Measurements from ENCODE around the gene DDX23. TPM values are rescaled to one million over a fixed set of nuclear protein-coding genes. Genes with fewer than 3 reads are reported as not detected.

The DDX23 gene
- total and polyA plus RNA-seq, 4 donors: 36.6 to 86.7 (median 61.7) TPM

DNA sequence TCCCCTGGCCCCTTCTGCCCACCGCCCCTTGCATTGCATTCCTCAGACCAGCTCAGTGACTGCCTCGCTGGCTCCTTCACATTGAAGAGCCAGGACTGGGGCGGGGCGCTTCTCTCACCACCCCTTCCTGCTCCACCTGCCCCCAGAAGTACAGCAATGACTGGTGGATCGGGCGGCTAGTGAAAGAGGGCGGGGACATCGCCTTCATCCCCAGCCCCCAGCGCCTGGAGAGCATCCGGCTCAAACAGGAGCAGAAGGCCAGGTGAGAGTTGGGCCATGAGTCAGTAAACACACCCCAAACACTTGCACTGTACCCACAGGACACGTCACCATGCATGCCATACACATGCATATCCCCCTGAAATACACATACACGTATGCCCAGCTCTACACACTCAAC, 27.9 kb downstream of the DDX23 start:
- Histone ChIP-seq H3K4me1 (ENCODE audit: control insufficient read depth in 5 of 5, insufficient read depth in 5 of 5, low read length in 5 of 5) (peaks cover 0 to 15% (median 0%) of the 10 kb centered on the region in 5 donors), H3K27me3 (ENCODE audit: control insufficient read depth in 3 of 3, insufficient read depth in 3 of 3, low read length in 2 of 3) (no peaks in the 10 kb centered on the region), H3K27ac (ENCODE audit: low read depth in 1 of 2, low read length in 1 of 2) (no peak overlapping the region), H3K4me3 (no peak overlapping the region), H3K9ac (ENCODE audit: insufficient read depth in 1 of 2, low read length in 2 of 2) (no peak overlapping the region), H3K9me3 (ENCODE audit: control insufficient read depth in 4 of 4, insufficient read depth in 3 of 4, low read length in 3 of 4) (no peaks in the 10 kb centered on the region), H3K36me3 (ENCODE audit: control insufficient read depth in 4 of 4, insufficient read depth in 4 of 4, low read length in 4 of 4) (peaks cover 0 to 21% (median 6%) of the 10 kb centered on the region in 4 donors)
- TF ChIP-seq, protein P1, sequence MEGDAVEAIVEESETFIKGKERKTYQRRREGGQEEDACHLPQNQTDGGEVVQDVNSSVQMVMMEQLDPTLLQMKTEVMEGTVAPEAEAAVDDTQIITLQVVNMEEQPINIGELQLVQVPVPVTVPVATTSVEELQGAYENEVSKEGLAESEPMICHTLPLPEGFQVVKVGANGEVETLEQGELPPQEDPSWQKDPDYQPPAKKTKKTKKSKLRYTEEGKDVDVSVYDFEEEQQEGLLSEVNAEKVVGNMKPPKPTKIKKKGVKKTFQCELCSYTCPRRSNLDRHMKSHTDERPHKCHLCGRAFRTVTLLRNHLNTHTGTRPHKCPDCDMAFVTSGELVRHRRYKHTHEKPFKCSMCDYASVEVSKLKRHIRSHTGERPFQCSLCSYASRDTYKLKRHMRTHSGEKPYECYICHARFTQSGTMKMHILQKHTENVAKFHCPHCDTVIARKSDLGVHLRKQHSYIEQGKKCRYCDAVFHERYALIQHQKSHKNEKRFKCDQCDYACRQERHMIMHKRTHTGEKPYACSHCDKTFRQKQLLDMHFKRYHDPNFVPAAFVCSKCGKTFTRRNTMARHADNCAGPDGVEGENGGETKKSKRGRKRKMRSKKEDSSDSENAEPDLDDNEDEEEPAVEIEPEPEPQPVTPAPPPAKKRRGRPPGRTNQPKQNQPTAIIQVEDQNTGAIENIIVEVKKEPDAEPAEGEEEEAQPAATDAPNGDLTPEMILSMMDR (IDR thresholded peaks at IDR 0.05; ENCODE audit: control extremely low read depth, extremely low read depth): no peak
- DNase-seq (peak in 2 of 3 donors; percentile 21 to 57), ATAC-seq (ENCODE audit: insufficient read depth, low FRiP score) (peak; percentile 64)
- 70 to 92% methylated on average over 12 of the region's 12 CpGs for WGBS, 2 donors

DNA sequence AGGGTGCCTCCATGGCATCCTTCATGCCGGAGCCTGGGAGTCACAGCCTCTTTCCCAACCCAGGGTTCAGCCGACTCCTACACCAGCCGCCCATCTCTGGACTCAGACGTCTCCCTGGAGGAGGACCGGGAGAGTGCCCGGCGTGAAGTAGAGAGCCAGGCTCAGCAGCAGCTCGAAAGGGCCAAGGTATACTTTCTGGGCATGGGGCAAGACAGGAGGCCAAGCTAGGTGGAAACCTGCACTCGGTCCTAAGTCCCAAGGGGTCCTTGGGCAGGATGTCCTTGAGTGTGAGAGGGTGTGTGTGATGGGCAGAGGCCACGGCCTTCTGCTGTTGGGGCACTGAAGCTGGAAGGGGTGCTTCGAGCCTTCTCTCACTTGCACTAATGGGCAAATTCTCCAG, 28.7 kb downstream of the DDX23 start:
- H3K9me3 ChIP-seq (ENCODE audit: control insufficient read depth in 4 of 4, insufficient read depth in 3 of 4, low read length in 3 of 4): no peaks in the 10 kb centered on the region
- WGBS, 2 donors: 91 to 95% methylated on average over 11 of the region's 11 CpGs
- H3K9ac ChIP-seq (ENCODE audit: insufficient read depth in 1 of 2, low read length in 2 of 2): no peak overlapping the region
- H3K27ac ChIP-seq (ENCODE audit: low read depth in 1 of 2, low read length in 1 of 2): no peak overlapping the region
- H3K4me1 ChIP-seq (ENCODE audit: control insufficient read depth in 5 of 5, insufficient read depth in 5 of 5, low read length in 5 of 5): peaks cover 0 to 18% (median 0%) of the 10 kb centered on the region in 5 donors
- no peak for DNase-seq
- no peaks in the 10 kb centered on the region for H3K27me3 ChIP-seq (ENCODE audit: control insufficient read depth in 3 of 3, insufficient read depth in 3 of 3, low read length in 2 of 3)
- H3K36me3 ChIP-seq (ENCODE audit: control insufficient read depth in 4 of 4, insufficient read depth in 4 of 4, low read length in 4 of 4): peaks cover 0 to 14% (median 4%) of the 10 kb centered on the region in 4 donors
- H3K4me3 ChIP-seq: no peak overlapping the region
- ATAC-seq (ENCODE audit: insufficient read depth, low FRiP score): no peak
- TF ChIP-seq, protein P1 (IDR thresholded peaks at IDR 0.05; ENCODE audit: control extremely low read depth, extremely low read depth): no peak

DNA sequence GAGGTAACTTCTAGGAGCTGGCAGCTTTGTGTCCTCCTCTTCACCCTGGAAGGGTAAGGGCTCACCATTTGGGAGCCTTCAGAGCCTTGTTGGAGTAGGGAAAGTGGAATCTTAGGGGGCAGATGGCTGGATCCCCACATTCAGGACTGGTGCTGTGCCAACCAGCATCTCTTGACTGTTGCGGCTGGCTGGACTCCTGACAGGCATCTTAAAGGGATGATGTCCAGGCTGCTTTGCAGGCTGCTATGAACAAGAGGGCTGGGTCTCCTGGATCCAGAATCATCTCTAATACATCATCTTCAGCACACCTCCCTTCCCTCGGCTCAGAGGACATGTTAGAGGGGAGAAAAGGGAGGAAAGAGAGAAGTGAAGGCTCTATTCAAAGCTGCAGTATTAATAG, 29.3 kb downstream of the DDX23 start:
- TF ChIP-seq, protein P1 (IDR thresholded peaks at IDR 0.05; ENCODE audit: control extremely low read depth, extremely low read depth): no peak
- no peak for ATAC-seq (ENCODE audit: insufficient read depth, low FRiP score)
- Histone ChIP-seq H3K36me3 (ENCODE audit: control insufficient read depth in 4 of 4, insufficient read depth in 4 of 4, low read length in 4 of 4) (peaks cover 0 to 8% (median 3%) of the 10 kb centered on the region in 4 donors), H3K9ac (ENCODE audit: insufficient read depth in 1 of 2, low read length in 2 of 2) (no peak overlapping the region), H3K9me3 (ENCODE audit: control insufficient read depth in 4 of 4, insufficient read depth in 3 of 4, low read length in 3 of 4) (no peaks in the 10 kb centered on the region), H3K27me3 (ENCODE audit: control insufficient read depth in 3 of 3, insufficient read depth in 3 of 3, low read length in 2 of 3) (no peaks in the 10 kb centered on the region), H3K4me3 (no peak overlapping the region), H3K27ac (ENCODE audit: low read depth in 1 of 2, low read length in 1 of 2) (no peak overlapping the region), H3K4me1 (ENCODE audit: control insufficient read depth in 5 of 5, insufficient read depth in 5 of 5, low read length in 5 of 5) (peaks cover 0 to 22% (median 2%) of the 10 kb centered on the region in 5 donors)
- 81 to 93% methylated on average over 2 of the region's 2 CpGs for WGBS, 2 donors
- DNase-seq: no peak

DNA sequence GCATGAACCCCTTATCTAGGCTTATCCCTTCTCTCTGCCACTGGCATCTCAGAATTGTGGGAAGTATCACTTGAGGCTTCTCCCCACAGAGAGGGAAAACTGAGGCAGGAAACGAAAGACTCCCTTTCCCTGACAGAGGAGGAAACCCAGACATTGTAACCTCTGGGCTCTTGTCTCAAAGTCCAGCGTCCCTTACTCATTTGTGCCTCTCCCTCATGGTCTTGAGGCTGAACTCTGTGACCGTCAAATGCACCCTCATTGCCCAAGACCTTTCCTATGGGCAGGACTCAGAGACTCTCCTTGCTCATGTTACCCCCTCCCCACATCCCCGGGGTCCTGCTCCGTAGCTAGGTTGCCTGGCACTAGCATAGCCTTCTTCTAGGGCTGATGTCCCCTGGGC, 29.8 kb downstream of the DDX23 start:
- H3K36me3 ChIP-seq (ENCODE audit: control insufficient read depth in 4 of 4, insufficient read depth in 4 of 4, low read length in 4 of 4): peaks cover 0 to 6% (median 2%) of the 10 kb centered on the region in 4 donors
- H3K9me3 ChIP-seq (ENCODE audit: control insufficient read depth in 4 of 4, insufficient read depth in 3 of 4, low read length in 3 of 4): no peaks in the 10 kb centered on the region

More for the DNA sequence above, 29.8 kb downstream of the DDX23 start:
- H3K4me3 ChIP-seq: no peak overlapping the region
- DNase-seq: no peak
- no peak overlapping the region for H3K9ac ChIP-seq (ENCODE audit: insufficient read depth in 1 of 2, low read length in 2 of 2)
- peaks cover 0 to 27% (median 3%) of the 10 kb centered on the region in 5 donors for H3K4me1 ChIP-seq (ENCODE audit: control insufficient read depth in 5 of 5, insufficient read depth in 5 of 5, low read length in 5 of 5)
- TF ChIP-seq, protein P1 (IDR thresholded peaks at IDR 0.05; ENCODE audit: control extremely low read depth, extremely low read depth): no peak
- no peak for ATAC-seq (ENCODE audit: insufficient read depth, low FRiP score)
- no peaks in the 10 kb centered on the region for H3K27me3 ChIP-seq (ENCODE audit: control insufficient read depth in 3 of 3, insufficient read depth in 3 of 3, low read length in 2 of 3)
- no peak overlapping the region for H3K27ac ChIP-seq (ENCODE audit: low read depth in 1 of 2, low read length in 1 of 2)
- WGBS, 2 donors: 93 to 94% methylated on average over 5 of the region's 5 CpGs
